Endothelial cell of umbilical vein (primary cell): ENCODE data around the gene KDM4B. TPM values are rescaled to one million over a fixed set of nuclear protein-coding genes. Genes with fewer than 3 reads are reported as not detected.

ENCODE experiments used
- BruUV-seq: library from RNA; stranded (reverse); fragments of 400-500 nt; replicated peaks from 2 replicates; lab custom pipeline; 2021; lab: Mats Ljungman, UMichigan
- CTCF ChIA-PET: fragments of 300-600, 350-600 bp; sonication (Branson Sonifier 250); formaldehyde crosslinking; loops from one replicate; lab custom pipeline; 2021; ENCODE audit warnings: antibody characterized with exemption, inconsistent platforms; lab: Charles Lee
- POLR2A ChIA-PET: fragments of 300-600, 350-600 bp; sonication (Branson Sonifier 250); formaldehyde crosslinking; loops from one replicate; lab custom pipeline; 2021; ENCODE audit warnings: antibody characterized with exemption, inconsistent platforms; lab: Charles Lee
- DNase-seq: peaks from one replicate; pipeline ENCODE4 v3.0.0-alpha.2; 2011; ENCODE audit warnings: low read depth, low spot score
- FAIRE-seq: peaks from 2 replicates; lab custom pipeline; 2011; peaks lifted over from hg19 to GRCh38; lab: Jason Lieb, UNC
- H2AFZ ChIP-seq: 2 replicates; pipeline ENCODE4 v1.6.0; 2012; ENCODE audit warnings: low read depth, low read length, control low read depth, inconsistent platforms
- H3K27ac ChIP-seq: 2 replicates; pipeline ENCODE4 v1.5.1; 2011; ENCODE audit warnings: low read depth, mild to moderate bottlenecking, control low read depth, low read length, moderate library complexity; ENCODE audit not compliant: insufficient read depth
- H3K27me3 ChIP-seq, 2 experiments: 2 replicates each; pipeline versions ENCODE4 v1.6.0 to v1.6.1; 2011; ENCODE audit warnings: low read length in 2 of 2, mixed read lengths in 1 of 2; ENCODE audit not compliant: control insufficient read depth in 2 of 2, insufficient read depth in 2 of 2
- H3K36me3 ChIP-seq, 2 experiments: 2 replicates in 1 of 2; 3 replicates in 1 of 2; pipeline ENCODE4 v1.5.1; 2011; ENCODE audit warnings: low read length in 2 of 2, mild to moderate bottlenecking in 1 of 2, moderate library complexity in 1 of 2; ENCODE audit not compliant: control insufficient read depth in 2 of 2, insufficient read depth in 2 of 2; ENCODE audit errors: extremely low read depth in 1 of 2
- H3K4me1 ChIP-seq: 3 replicates; pipeline ENCODE4 v1.5.1; 2011; ENCODE audit warnings: mild to moderate bottlenecking, low read length; ENCODE audit not compliant: control insufficient read depth, insufficient read depth; ENCODE audit errors: extremely low read depth
- H3K4me2 ChIP-seq: 2 replicates; pipeline ENCODE4 v1.6.1; 2011; ENCODE audit warnings: low read length, control low read depth, mixed read lengths; ENCODE audit not compliant: insufficient read depth
- H3K4me3 ChIP-seq, 3 experiments: fragments of 200-600 bp in 1 of 3; sonication (generic), shearing (Covaris generic) in 1 of 3; replicated peaks in 1 of 3; 2 replicates each; pipeline ENCODE4 v1.5.1; 2011 to 2016; ENCODE audit warnings: control low read depth in 3 of 3, low read length in 3 of 3, mild to moderate bottlenecking in 2 of 3, inconsistent platforms in 1 of 3, low read depth in 1 of 3, moderate library complexity in 1 of 3; ENCODE audit not compliant: insufficient read depth in 1 of 3
- H3K79me2 ChIP-seq: 2 replicates; pipeline ENCODE4 v1.6.0; 2012; ENCODE audit warnings: low read length, inconsistent platforms; ENCODE audit not compliant: control insufficient read depth, insufficient read depth
- H3K9ac ChIP-seq: replicated peaks from 2 replicates; pipeline ENCODE3; 2011; ENCODE audit warnings: low read length, control low read depth; ENCODE audit not compliant: insufficient read depth; ENCODE audit errors: extremely low read depth
- H3K9me1 ChIP-seq: replicated peaks from 3 replicates; pipeline ENCODE4 v1.6.0; 2011; ENCODE audit warnings: mild to moderate bottlenecking, low read length; ENCODE audit not compliant: control insufficient read depth, insufficient read depth; ENCODE audit errors: extremely low read depth
- H3K9me3 ChIP-seq: replicated peaks from 2 replicates; pipeline ENCODE4 v1.5.1; 2012; ENCODE audit warnings: low read length, inconsistent platforms; ENCODE audit not compliant: control insufficient read depth, insufficient read depth
- H4K20me1 ChIP-seq: replicated peaks from 2 replicates; pipeline ENCODE3; 2011; ENCODE audit warnings: mild to moderate bottlenecking, low read length; ENCODE audit not compliant: control insufficient read depth, insufficient read depth; ENCODE audit errors: extremely low read depth
- CTCF ChIP-seq, 2 donors: IDR thresholded peaks; 1 replicate in 1 of 2; 2 replicates in 1 of 2; pipeline ENCODE4 v1.5.1; 2011; ENCODE audit warnings: low read length in 2 of 2, mild to moderate bottlenecking in 2 of 2, moderate library complexity in 2 of 2, control low read depth in 1 of 2, inconsistent platforms in 1 of 2, low read depth in 1 of 2; ENCODE audit not compliant: insufficient read depth in 1 of 2; ENCODE audit errors: extremely low read depth in 1 of 2
- EZH2 ChIP-seq: IDR thresholded peaks from 2 replicates; pipeline ENCODE4 v1.6.1; 2012; ENCODE audit warnings: borderline replicate concordance, low read depth, mild to moderate bottlenecking, moderate library complexity, low read length, inconsistent platforms; ENCODE audit not compliant: severe bottlenecking
- FOS ChIP-seq: IDR thresholded peaks from 2 replicates; pipeline ENCODE4 v1.6.1; 2011; ENCODE audit warnings: mild to moderate bottlenecking, low read length, moderate library complexity, borderline replicate concordance; ENCODE audit not compliant: insufficient read depth
- GATA2 ChIP-seq: IDR thresholded peaks from 2 replicates; pipeline ENCODE4 v1.7.0; 2011; ENCODE audit warnings: low read depth, mild to moderate bottlenecking, moderate library complexity, mixed read lengths, low read length; ENCODE audit not compliant: insufficient read length, insufficient read depth
- JUN ChIP-seq: IDR thresholded peaks from 2 replicates; pipeline ENCODE4 v1.6.1; 2011; ENCODE audit warnings: borderline replicate concordance, low read depth; ENCODE audit not compliant: insufficient read length, insufficient read depth
- MAX ChIP-seq: IDR thresholded peaks from 2 replicates; pipeline ENCODE4 v1.6.1; 2011; ENCODE audit not compliant: insufficient read depth, insufficient read length
- MYC ChIP-seq: IDR thresholded peaks from one replicate; pipeline ENCODE4 v1.6.1; 2011; ENCODE audit warnings: mild to moderate bottlenecking, low read depth, low read length
- POLR2A ChIP-seq: IDR thresholded peaks from 2 replicates; pipeline ENCODE4 v1.6.1; 2012; ENCODE audit warnings: low read depth, mild to moderate bottlenecking, control low read depth, low read length
- POLR2AphosphoS5 ChIP-seq: IDR thresholded peaks from 2 replicates; pipeline ENCODE4 v1.6.1; 2012; ENCODE audit warnings: low read depth, mild to moderate bottlenecking, control low read depth, low read length, moderate library complexity; ENCODE audit not compliant: insufficient read depth
- dilution Hi-C: fragments of 300-500 bp; cut with MboI; formaldehyde crosslinking; loops from one replicate; pipeline ENCODE4 v1.15.0; 2019; ENCODE audit warnings: low sequenced_read_pairs; ENCODE audit not compliant: extremely low pct_ligation_motif_present
- intact Hi-C: fragments of 100-400 bp; cut with micrococcal nuclease; formaldehyde crosslinking; loops from one replicate; pipeline ENCODE4 v1.10.0; 2022
- polyA plus RNA-seq, 4 experiments: library from polyadenylated mRNA; depleted of rRNA in 3 of 4; stranded (reverse) in 3 of 4; unstranded in 1 of 4; fragments of >200 nt; gene quantifications; 2 replicates each; pipeline versions ENCODE4 v1.2.1 to v1.2.3, GENCODE V29; 2011 to 2012; ENCODE audit warnings: missing spikeins in 1 of 4
- total RNA-seq: library from RNA; stranded (reverse); gene quantifications from 2 replicates; pipeline ENCODE4 v1.2.3, GENCODE V29; 2021

Gene KDM4B
- total and polyA plus RNA-seq, 2 donors (not counting 3 experiments of a cell fraction or from before 2014, with no cell fraction given): 12.4 to 37.2 TPM

GRCh38 chr19:5013761-5014160, 44.8 kb downstream of the KDM4B start:
- no peak for DNase-seq
- BruUV-seq: no TSS peak
- H3K9ac ChIP-seq: no peak overlapping the region
- dilution Hi-C loops (no loop called here), intact Hi-C loops (no loop called here)
- no peak overlapping the region for H3K27ac ChIP-seq
- no peaks in the 10 kb centered on the region for H3K9me3 ChIP-seq
- no peaks in the 10 kb centered on the region for H4K20me1 ChIP-seq
- H3K36me3 ChIP-seq: peaks cover 0 to 9% of the 10 kb centered on the region in 2 experiments
- ChIA-PET POLR2A (no interaction called here), CTCF (interaction anchor here (1.1 to 2.9 kb wide), 2 partner anchors 12 to 25 kb away, joined by 3 to 12 read pairs; no protein-coding TSS in a partner anchor)
- H3K79me2 ChIP-seq: peaks cover 31% of the 10 kb centered on the region
- H3K4me3 ChIP-seq: no peak overlapping the region
- H3K27me3 ChIP-seq: no peaks in the 10 kb centered on the region
- H3K4me2 ChIP-seq: no peak overlapping the region
- no peaks in the 10 kb centered on the region for H3K9me1 ChIP-seq
- no peak for TF ChIP-seq JUN
- TF ChIP-seq MAX: no peak
- no peak for TF ChIP-seq GATA2
- no peak for TF ChIP-seq POLR2AphosphoS5
- TF ChIP-seq CTCF (IDR thresholded peaks at IDR 0.05; ENCODE audit: extremely low read depth in 1 of 2, insufficient read depth in 1 of 2, low read depth in 1 of 2, low read length in 2 of 2): no peak
- TF ChIP-seq FOS: no peak
- no peak for TF ChIP-seq MYC
- no peak for TF ChIP-seq EZH2
- no peak for TF ChIP-seq POLR2A
- FAIRE-seq: no peak
- no peaks in the 10 kb centered on the region for H3K4me1 ChIP-seq
- no peak overlapping the region for H2AFZ ChIP-seq
